Measurements from ENCODE around the gene CARS1.

Gene CARS1

DNA sequence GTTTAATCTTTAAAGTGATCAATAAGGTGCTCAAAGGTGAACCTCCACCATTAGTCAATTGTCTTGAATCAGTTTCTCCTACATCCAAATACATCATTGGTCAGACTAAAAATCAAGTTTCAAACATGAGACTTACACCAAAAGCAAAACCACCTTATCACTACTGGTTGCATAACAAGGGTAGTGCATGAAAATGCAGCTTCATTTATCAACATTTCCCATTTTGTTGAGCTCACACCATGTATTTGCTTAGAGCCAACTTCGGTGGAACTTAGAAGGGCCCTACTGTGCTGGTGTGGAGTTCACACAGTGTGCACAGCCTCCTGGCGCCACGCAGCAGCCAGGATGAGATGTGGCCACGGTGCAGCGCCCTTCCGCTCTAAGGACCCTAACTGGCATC lies 104.9 kb downstream of the CARS1 start:
- ATAC-seq (ENCODE audit: low read depth): no peak

DNA sequence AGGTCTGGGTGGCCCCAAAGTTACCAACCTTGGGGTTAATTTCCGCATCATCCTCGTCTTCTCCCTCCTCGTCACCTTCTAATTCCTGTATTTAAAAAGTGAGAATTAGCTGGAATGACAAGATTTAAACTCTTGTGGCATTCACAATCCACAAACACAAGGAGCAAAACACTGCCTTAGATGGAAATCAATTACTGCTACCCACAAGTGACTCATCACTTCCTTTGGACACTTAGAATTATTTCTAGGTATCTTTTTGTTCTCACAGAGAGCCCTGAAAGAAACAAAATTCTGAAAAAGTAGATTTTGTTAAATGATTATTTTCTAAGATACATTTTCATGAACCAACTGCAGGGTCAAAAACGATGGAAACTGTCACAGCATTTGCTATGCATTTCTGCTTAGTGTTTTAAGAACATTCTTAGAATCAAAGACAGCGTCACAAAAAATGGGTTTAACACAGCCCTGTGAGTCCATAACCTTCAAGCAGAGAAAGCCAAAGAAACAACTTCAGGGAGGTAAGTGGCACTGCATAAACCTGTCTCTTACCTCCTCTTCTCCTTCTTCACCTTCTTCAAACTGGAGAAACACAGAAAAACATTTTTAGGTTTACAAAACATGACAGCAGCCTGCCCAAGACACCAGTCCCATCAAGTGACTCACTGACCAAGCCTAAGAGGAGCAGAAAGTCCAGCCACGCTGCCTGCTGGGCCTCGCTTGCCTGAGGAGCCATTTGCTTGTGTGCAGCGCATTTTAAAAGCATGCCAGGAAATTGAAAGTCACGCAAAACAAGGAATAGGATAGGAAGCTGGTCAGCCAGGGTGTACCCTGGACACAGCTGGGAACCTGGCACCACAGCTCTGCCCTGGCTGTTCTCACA lies 105.8 kb downstream of the CARS1 start:
- no peaks in the 10 kb centered on the region for H3K27me3 ChIP-seq (ENCODE audit: insufficient read depth, poor library complexity, severe bottlenecking)
- no peaks in the 10 kb centered on the region for H3K9me3 ChIP-seq (ENCODE audit: severe bottlenecking)
- H3K27ac ChIP-seq (ENCODE audit: poor library complexity, severe bottlenecking): peak overlapping the region; percentile 64
- peaks cover 100% of the 10 kb centered on the region for H3K36me3 ChIP-seq (ENCODE audit: low read depth)
- no peak for TF ChIP-seq CTCF (IDR thresholded peaks at IDR 0.05; ENCODE audit: poor library complexity, severe bottlenecking)
- peaks cover 8% of the 10 kb centered on the region for H3K4me1 ChIP-seq (ENCODE audit: insufficient read depth, poor library complexity, severe bottlenecking)
- DNase-seq (ENCODE audit: low spot score) (no peak), ATAC-seq (ENCODE audit: low read depth) (peak; percentile 52)
- H3K4me3 ChIP-seq (ENCODE audit: severe bottlenecking): no peak overlapping the region

More for the DNA sequence above, 104.9 kb downstream of the CARS1 start:
- DNase-seq (ENCODE audit: low spot score): no peak
- Histone ChIP-seq H3K27me3 (ENCODE audit: insufficient read depth, poor library complexity, severe bottlenecking) (no peaks in the 10 kb centered on the region), H3K27ac (ENCODE audit: poor library complexity, severe bottlenecking) (peak overlapping the region; percentile 64), H3K4me1 (ENCODE audit: insufficient read depth, poor library complexity, severe bottlenecking) (peaks cover 8% of the 10 kb centered on the region), H3K4me3 (ENCODE audit: severe bottlenecking) (no peak overlapping the region), H3K36me3 (ENCODE audit: low read depth) (peaks cover 100% of the 10 kb centered on the region), H3K9me3 (ENCODE audit: severe bottlenecking) (no peaks in the 10 kb centered on the region)
- TF ChIP-seq CTCF (IDR thresholded peaks at IDR 0.05; ENCODE audit: poor library complexity, severe bottlenecking): no peak
